ENCODE measurements around the gene GATAD2A. TPM values are rescaled to one million over a fixed set of nuclear protein-coding genes. Genes with fewer than 3 reads are reported as not detected.

GATAD2A gene
- total and polyA plus RNA-seq, 9 of the 15 experiments (the other 6 are each of a cell fraction or from before 2014, with no cell fraction given), result 2.4 to 226 (median 44.2) TPM

GRCh38 chr19:19444681-19445155, 39.2 kb downstream of the GATAD2A start (continued):
- TF ChIP-seq ZNF766 (CRISPR knock-in tag; conservative IDR thresholded peaks at IDR 0.05), result peak; percentile 71
- TF ChIP-seq, protein P1, sequence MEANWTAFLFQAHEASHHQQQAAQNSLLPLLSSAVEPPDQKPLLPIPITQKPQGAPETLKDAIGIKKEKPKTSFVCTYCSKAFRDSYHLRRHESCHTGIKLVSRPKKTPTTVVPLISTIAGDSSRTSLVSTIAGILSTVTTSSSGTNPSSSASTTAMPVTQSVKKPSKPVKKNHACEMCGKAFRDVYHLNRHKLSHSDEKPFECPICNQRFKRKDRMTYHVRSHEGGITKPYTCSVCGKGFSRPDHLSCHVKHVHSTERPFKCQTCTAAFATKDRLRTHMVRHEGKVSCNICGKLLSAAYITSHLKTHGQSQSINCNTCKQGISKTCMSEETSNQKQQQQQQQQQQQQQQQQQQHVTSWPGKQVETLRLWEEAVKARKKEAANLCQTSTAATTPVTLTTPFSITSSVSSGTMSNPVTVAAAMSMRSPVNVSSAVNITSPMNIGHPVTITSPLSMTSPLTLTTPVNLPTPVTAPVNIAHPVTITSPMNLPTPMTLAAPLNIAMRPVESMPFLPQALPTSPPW (CRISPR knock-in tag; IDR thresholded peaks at IDR 0.05), result peak; percentile 43; the same call in 1 of the 2 replicates
- no peak for TF ChIP-seq THRA (IDR thresholded peaks at IDR 0.05)
- TF ChIP-seq, protein P2, sequence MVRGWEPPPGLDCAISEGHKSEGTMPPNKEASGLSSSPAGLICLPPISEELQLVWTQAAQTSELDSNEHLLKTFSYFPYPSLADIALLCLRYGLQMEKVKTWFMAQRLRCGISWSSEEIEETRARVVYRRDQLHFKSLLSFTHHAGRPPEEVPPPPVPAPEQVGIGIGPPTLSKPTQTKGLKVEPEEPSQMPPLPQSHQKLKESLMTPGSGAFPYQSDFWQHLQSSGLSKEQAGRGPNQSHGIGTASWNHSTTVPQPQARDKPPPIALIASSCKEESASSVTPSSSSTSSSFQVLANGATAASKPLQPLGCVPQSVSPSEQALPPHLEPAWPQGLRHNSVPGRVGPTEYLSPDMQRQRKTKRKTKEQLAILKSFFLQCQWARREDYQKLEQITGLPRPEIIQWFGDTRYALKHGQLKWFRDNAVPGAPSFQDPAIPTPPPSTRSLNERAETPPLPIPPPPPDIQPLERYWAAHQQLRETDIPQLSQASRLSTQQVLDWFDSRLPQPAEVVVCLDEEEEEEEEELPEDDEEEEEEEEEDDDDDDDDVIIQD (CRISPR knock-in tag; IDR thresholded peaks at IDR 0.05), result no peak
- TF ChIP-seq TARDBP (IDR thresholded peaks at IDR 0.05), result no peak
- TF ChIP-seq KDM5B (IDR thresholded peaks at IDR 0.05; ENCODE audit: insufficient replicate concordance, low read depth, low read length), result no peak
- TF ChIP-seq ZNF3 (CRISPR knock-in tag; IDR thresholded peaks at IDR 0.05), result no peak
- peak; percentile 74 for TF ChIP-seq EP300 (IDR thresholded peaks at IDR 0.05; ENCODE audit: low read length)
- TF ChIP-seq ZNF197 (CRISPR knock-in tag; IDR thresholded peaks at IDR 0.05; ENCODE audit: low read depth), result no peak
- no peak for TF ChIP-seq MCM2 (IDR thresholded peaks at IDR 0.05; ENCODE audit: low read depth)
- TF ChIP-seq CREB3 (tag; conservative IDR thresholded peaks at IDR 0.05; ENCODE audit: low read depth), result no peak
- no peak for TF ChIP-seq CEBPG (CRISPR knock-in tag; IDR thresholded peaks at IDR 0.05)
- no peak for TF ChIP-seq CEBPG (tag; conservative IDR thresholded peaks at IDR 0.05 in 1 of 2, IDR thresholded peaks at IDR 0.05 in 1 of 2)
- peak in 1 of 2 experiments; percentile 58; a peak in 1 of 4 replicates for TF ChIP-seq TBL1XR1 (IDR thresholded peaks at IDR 0.05; ENCODE audit: low read length in 2 of 2)
- TF ChIP-seq TRIM28 (IDR thresholded peaks at IDR 0.05), result peak; percentile 83
- peak; percentile 66; the same call in 1 of the 2 replicates for TF ChIP-seq ATF7 (IDR thresholded peaks at IDR 0.05)
- TF ChIP-seq SMAD3 (CRISPR knock-in tag; conservative IDR thresholded peaks at IDR 0.05), result no peak
- no peak for TF ChIP-seq CHD2 (IDR thresholded peaks at IDR 0.05; ENCODE audit: low read depth, low read length)
- no peak for TF ChIP-seq ZNF174 (CRISPR knock-in tag; IDR thresholded peaks at IDR 0.05)
- TF ChIP-seq DACH1 (IDR thresholded peaks at IDR 0.05; ENCODE audit: partially characterized antibody), result no peak
- no peak for TF ChIP-seq OTX1 (CRISPR knock-in tag; IDR thresholded peaks at IDR 0.05)
- no peak for TF ChIP-seq CBX8 (IDR thresholded peaks at IDR 0.05; ENCODE audit: borderline replicate concordance, extremely low read depth, low read depth, low read length, poor library complexity, severe bottlenecking)
- TF ChIP-seq PTRF (tag; IDR thresholded peaks at IDR 0.05), result no peak
- no peak for TF ChIP-seq ARID2 (IDR thresholded peaks at IDR 0.05)
- 0 out of 4 replicates have a peak, but pooled peaks have one; percentile 22 to 42 for TF ChIP-seq TEAD1 (CRISPR knock-in tag; IDR thresholded peaks at IDR 0.05)
- no peak for TF ChIP-seq ZSCAN29 (IDR thresholded peaks at IDR 0.05)
